GM06990 (cell line): Measurements from ENCODE around the gene ABCF1.

Experiments used
- DNase-seq: peaks from one replicate; pipeline ENCODE4 v3.0.0-alpha.2; 2011; ENCODE audit not compliant: insufficient read length; ENCODE audit errors: extremely low read depth
- H3K27me3 ChIP-seq: replicated peaks from 2 replicates; pipeline ENCODE4 v1.6.0; 2011; ENCODE audit warnings: low read length; ENCODE audit not compliant: control insufficient read depth, insufficient read depth
- H3K36me3 ChIP-seq: 2 replicates; pipeline ENCODE4 v1.5.1; 2011; ENCODE audit warnings: low read length; ENCODE audit not compliant: control insufficient read depth, insufficient read depth
- H3K4me3 ChIP-seq: replicated peaks from 2 replicates; pipeline ENCODE4 v1.5.1; 2011; ENCODE audit warnings: low read depth, mild to moderate bottlenecking, control low read depth, low read length
- CTCF ChIP-seq: IDR thresholded peaks from 2 replicates; pipeline ENCODE4 v1.5.1; 2011; ENCODE audit warnings: low read length, control low read depth, mild to moderate bottlenecking, inconsistent platforms; ENCODE audit not compliant: insufficient read depth, poor library complexity, severe bottlenecking

ABCF1 gene

GRCh38 chr6:30641048-30641447 is 69.8 kb downstream of the ABCF1 start:
- no peak overlapping the region for H3K4me3 ChIP-seq

More at GRCh38 chr6:30641048-30641447, 69.8 kb downstream of the ABCF1 start:
- no peak for TF ChIP-seq CTCF
- peaks cover 11% of the 10 kb centered on the region for H3K36me3 ChIP-seq
- DNase-seq, result no peak
- H3K27me3 ChIP-seq, result no peaks in the 10 kb centered on the region
